Skin epidermis (tissue), 12 donors: ENCODE data around the gene SERF2.
"Not testable (repeated sequence)": the region's sequence is repeated elsewhere in the genome, so short reads cannot be mapped to it uniquely, and the experiment has no call there.

Source experiments
- H3K27ac ChIP-seq, 21 experiments: fragments of 200-600 bp; sonication (generic) in 11 of 21; one replicate each; pipeline ENCODE4 v1.5.0; 2020; ENCODE audit warnings: mild to moderate bottlenecking in 3 of 21, inconsistent platforms in 2 of 21, moderate library complexity in 2 of 21
- H3K4me3 ChIP-seq, 7 experiments: fragments of 200-600 bp; sonication (generic) in 2 of 7; one replicate each; pipeline ENCODE4 v1.5.0; 2020; ENCODE audit warnings: inconsistent platforms in 2 of 7, mild to moderate bottlenecking in 2 of 7, moderate library complexity in 1 of 7

The SERF2 gene

DNA sequence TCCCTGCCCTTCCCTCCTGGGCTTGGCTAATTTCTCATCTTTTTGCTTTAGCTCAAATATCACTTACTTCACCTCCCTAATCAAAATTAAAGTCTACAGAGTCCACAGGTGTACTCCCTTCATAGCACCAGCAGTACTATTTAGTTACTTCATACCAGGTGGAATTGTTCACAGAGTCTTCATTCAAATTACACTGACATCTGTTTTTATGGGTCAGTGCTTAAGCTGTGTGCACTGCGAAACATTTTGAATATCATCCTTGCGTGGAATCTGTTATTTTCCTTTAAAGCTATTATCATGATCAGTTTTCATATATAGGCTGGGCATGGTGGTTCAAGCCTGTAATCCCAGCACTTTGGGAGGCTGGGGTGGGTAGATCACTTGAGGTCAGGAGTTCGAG, 2.7 kb upstream of the SERF2 start:
- H3K4me3 ChIP-seq, result no peak overlapping the region
- H3K27ac ChIP-seq, result no peak overlapping the region

DNA sequence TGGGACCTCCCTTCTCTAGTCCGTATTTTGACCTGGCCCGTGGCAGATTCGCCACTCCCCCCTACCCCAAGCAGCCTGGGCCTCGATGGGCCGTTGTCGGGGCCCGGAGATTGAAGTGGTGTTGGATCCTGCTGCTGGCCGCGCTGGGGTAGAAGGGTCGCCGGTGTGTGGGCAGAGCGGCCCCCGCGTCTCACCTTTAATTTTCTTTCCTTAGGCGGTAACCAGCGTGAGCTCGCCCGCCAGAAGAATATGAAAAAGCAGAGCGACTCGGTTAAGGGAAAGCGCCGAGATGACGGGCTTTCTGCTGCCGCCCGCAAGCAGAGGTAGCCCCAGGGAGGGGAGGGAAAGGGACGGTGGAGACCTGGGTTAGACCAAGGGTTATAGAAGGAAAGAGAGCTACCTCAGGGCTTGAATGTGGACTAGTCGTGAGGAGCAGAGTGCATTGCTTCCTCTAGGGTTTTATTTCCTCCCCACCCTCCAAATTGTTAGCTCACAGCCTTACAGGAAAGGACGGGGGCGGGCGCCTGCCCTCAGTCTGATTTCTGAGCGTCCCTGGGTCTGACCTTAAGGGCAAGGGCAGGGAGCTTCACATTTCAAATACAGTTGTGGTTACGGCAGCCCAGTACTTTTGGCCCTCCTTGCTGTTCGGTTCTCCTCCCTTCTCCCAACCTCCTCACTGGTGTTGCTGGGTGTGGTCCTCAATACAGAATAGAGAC, 799 bp downstream of the SERF2 start:
- Histone ChIP-seq H3K27ac (peak overlapping the region; percentile 90 to 100 (median 98)), H3K4me3 (peak overlapping the region; percentile 76 to 97 (median 88))

DNA sequence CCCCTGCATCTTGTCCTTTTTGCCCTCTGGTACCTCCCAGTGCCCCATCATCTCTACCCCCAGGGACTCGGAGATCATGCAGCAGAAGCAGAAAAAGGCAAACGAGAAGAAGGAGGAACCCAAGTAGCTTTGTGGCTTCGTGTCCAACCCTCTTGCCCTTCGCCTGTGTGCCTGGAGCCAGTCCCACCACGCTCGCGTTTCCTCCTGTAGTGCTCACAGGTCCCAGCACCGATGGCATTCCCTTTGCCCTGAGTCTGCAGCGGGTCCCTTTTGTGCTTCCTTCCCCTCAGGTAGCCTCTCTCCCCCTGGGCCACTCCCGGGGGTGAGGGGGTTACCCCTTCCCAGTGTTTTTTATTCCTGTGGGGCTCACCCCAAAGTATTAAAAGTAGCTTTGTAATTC, 1.5 kb downstream of the SERF2 start:
- Histone ChIP-seq H3K4me3 (peak overlapping the region; percentile 76 to 97 (median 88)), H3K27ac (peak overlapping the region in 19 of 21 experiments; percentile 6 to 100 (median 98))

DNA sequence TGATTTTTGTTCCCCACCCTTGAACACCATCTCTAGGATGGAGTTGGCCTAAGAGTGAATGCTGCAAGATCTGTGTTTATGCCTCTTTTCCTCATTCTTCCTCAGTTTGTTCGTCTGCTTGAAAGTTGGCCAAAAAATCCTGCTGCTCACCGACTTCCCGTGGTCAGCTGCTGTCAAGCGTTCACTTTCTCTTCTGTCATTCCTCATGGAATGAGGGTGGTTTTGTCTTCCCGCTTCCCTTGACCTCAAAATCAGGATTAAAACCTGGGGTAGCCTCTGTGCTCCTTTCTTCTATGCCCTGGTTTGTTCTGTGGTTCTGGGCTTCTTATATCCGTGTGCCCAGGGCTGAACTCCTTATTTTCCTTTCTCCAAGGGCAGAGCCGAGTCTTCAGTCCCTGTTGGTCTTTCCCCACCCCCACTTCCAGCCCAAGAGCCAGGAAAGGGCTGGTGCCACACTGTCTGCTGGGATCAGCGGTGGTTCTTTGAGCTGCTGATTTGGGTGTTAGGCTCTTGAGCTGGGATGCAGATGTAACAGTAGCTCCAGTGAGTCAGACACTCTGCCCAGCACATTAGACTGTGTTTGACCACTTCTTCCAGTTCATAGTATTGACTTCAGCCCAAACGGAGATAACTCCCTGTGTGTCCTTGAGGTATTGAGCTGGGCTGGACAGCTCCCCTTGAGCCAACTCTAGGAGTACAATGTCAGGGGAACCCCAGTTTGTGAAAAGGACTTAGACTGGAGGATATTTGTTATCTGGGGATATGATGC, 2.3 kb downstream of the SERF2 start:
- Histone ChIP-seq H3K27ac (peak overlapping the region in 6 of 21 experiments; percentile 28 to 100 (median 98)), H3K4me3 (no peak overlapping the region)

DNA sequence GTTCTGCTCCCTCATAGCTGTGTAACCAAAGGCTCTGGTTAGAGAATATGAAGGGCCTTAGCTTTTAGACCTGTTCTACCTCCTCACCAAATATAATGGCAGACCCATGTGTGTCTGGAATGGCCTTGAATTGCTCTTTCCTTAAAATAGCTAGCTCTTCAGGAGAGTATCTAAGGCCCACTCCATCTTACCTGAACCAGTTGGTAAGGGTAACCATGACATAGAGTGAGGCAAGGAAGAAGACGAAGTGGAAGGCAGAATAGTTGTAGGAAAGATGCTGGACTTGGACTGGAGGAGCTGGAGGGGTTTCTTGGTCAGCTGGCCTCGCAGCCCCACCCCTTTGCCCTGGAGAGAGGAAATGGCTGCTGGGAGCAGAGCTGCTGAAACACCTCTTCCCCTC, 3.1 kb downstream of the SERF2 start:
- Histone ChIP-seq H3K27ac (peak overlapping the region in 3 of 21 experiments; percentile 16 to 100 (median 26)), H3K4me3 (no peak overlapping the region)

DNA sequence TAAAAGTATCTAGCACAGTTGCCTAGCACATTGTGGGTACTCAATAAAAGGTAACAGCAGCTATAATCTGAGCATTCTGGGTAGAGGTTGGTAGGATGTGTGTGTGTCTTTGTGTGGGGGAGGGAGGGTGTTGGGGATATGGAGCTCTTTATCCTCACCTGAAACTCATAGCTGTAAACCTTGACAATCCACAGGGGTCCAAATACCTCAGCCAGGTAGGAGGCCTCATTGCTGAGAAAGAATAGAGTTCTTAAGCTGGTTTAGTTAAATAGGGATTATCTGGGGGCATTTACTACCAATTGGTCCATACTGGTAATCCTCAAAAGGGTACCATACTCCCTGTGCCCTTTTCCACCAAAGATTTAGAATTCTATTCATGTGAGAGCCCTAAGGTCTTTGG, 3.9 kb downstream of the SERF2 start:
- H3K4me3 ChIP-seq, result no peak overlapping the region
- H3K27ac ChIP-seq, result no peak overlapping the region

DNA sequence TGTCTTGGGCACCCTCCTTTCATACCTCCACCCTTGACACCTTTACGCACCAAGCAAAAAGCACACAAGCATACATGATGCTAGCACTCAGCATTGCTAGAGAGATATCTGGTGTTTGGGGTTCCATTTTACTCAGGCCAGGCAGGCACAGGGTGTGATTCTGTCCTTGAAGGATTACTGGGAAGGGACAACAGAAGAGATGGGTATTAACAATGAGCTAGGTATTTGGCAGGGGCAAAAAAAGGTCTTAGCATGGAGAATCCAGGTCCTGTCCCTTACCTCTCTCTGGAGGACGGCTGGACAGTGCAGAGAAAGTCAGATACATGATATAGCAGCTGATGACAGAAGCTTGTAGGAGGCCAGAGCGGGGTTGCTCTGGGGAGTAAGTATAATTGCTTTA, 4.4 kb downstream of the SERF2 start:
- H3K4me3 ChIP-seq, result no peak overlapping the region
- no peak overlapping the region for H3K27ac ChIP-seq

DNA sequence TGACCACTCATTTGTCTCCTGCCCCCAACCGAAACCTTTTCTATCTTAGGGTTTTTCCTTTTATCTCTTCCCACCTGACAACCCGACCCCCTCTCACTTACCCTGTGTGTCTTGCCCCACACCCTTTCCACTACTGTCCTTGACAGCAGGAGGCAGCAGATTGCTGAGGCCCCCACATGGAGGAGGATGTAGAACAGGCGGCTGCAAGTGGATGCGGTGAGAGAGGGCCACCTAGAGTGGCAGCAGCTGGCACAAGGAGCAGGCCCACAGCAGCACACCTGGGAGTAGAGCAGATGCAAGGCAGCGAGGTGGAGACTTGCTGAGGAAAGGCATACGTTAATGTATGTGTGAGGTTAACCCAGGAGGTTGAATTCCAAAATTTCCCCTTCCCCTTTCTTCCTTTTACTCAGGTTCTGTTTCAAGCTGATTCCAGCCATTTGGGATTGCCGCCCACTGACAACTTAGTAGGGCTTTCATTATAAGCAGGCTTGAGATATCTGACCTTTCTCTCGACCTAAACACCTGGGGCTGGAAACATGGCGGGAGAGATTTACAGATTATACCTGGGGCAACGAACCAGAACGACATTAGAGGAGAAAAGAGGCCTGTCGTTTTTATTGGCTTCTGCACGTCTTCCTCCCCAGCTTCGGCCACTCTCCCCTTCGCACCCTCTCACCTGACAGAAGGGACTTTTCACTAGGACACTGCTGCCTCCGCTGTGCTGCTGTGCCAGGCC, 7.3 kb downstream of the SERF2 start:
- Histone ChIP-seq H3K4me3 (no peak overlapping the region), H3K27ac (peak overlapping the region in 19 of 21 experiments; percentile 31 to 95 (median 87))

DNA sequence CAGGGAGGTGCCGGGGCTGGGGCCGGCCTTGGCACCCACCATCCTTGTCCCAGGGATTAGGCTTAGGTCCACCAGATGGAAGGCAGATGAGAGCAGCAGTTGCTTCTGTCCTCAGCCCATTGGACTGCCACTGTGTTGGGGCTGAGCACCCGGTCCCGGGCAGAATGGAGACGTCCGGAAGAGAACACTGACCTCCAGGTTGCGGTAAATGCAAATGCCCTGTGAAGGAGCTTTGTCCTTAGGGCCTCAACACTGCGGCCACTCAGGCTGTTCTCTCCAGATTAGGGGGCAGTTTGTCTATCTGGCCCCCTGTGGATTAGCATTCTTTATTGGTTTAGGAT, 7.8 kb downstream of the SERF2 start, which contains the start of gene SERINC4:
TSS of gene SERINC4 (minus strand) at position 276 of the 341 bp plus-strand sequence. CDS start at position 42, 234 bp downstream.
- Histone ChIP-seq H3K27ac (peak within 1 kb of the TSS; percentile 70 to 95 (median 86)), H3K4me3 (peak within 1 kb of the TSS; percentile 65 to 97 (median 82))

DNA sequence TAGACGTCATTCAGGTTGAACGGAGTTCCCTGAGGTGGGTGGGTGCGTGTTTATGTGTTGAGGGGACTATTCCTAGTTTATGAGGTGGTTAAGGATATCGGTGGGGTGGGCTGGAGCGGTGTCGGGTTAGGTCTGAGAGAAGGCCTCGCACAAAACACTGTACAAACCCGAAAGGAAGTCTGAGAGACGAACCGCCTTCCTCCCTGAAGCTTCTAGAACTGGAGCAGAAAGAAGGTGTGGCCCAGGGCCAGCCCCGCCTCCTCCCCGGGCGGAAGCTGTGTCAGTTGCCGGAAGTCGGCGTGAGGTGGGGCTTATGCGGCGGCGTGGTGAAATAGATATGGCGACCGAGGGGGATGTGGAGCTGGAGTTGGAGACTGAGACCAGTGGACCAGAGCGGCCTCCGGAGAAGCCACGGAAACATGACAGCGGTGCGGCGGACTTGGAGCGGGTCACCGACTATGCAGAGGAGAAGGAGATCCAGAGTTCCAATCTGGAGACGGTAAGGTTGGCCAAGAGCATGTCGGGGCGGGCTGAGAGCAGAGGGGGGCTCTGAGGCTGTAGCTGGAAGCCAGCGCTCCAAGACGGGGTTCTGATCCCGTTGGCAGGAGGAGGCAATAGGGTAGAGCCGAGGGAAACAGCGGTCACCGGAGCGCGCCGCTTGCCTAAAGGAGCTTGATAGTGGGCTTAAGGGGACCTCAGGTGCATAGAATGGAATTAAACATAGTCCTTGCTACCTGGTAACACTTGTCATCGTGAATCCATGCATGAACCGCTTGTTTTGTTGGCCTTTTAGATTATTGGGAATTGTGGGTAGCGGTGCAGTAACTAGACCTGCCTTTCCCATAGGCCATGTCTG, 8.4 kb downstream of the SERF2 start, which contains the start of gene HYPK:
TSS of gene HYPK (plus strand) at position 314 of the 856 bp plus-strand sequence. CDS start at position 338, 24 bp downstream.
- Histone ChIP-seq H3K4me3 (peak within 1 kb of the TSS; percentile 65 to 97 (median 82)), H3K27ac (peak within 1 kb of the TSS; percentile 70 to 95 (median 86))

DNA sequence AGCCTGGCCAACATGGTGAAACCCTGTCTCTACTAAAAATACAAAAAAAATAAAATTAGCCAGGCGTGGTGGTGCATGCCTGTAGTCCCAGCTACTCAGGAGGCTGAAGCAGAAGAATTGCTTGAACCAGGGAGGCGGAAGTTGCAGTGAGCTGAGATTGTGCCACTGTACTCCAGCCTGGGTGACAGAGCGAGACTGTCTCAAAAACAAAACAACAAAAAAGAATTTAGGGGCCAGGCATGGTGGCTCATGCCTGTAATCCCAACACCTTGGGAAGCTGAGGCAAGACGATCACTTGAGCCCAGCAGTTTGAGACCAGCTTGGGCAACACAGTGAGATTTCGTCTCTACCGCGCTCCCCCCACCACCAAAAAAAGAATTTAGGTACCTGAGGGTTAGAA, 10.6 kb downstream of the SERF2 start:
- not testable (repeated sequence) for H3K4me3 ChIP-seq, H3K27ac ChIP-seq

DNA sequence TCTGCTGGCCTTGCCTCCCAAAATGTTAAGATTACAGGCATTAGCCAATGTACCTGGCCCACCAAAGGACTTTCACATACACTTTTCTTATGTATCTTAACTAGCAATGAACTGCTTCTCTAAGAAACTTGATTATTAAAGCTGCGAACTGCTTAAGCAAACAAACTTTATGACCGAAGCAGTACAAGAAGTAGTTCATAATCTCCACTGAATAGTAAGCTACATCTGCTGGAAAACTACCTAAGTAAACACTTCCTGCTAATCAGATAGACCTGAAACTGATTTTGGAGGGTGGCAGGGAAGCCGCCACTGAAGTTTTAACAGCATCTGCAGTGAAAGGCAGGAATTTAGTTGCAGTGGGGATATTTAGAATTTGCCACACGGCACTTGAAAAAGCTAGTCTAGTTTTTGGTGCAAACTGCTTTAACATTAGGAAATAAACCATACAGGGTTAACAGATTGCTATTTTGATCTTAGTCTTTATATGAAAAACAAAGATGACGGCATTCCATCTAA, 16.4 kb downstream of the SERF2 start:
- H3K27ac ChIP-seq, result peak overlapping the region in 1 of 21 experiments; percentile 12

DNA sequence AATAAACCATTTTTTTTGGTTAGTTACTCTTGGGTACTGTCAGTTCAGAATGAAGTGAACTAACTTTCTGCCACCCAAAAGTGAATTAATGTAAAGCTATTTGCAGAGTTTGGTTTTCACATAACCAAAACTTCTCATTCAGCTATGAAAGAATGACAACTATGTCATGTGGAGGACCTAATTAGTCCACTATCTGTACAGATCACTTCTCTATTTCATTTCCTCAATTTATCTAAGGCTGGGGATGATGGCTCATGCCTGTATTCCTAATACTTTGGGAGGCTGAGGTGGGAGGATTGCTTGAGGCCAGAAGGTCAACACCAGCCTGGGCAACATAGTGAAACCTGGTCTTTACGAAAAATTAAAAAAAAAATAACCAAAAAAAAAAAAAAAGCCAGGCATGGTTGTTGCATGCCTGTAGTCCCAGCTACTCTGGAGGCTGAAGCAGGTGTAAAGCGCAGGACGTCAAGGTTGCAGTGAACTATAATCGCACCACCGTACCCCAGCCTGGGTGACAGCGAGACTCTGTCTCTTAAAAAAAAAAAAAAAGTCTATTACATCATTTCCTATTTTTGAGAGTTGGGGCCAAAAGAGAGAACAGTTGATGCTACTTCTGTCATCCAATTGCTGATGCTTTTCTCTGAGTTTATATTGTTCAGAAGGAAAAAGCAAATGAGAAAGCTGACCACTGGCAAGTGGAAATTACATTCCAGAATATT, 17.0 kb downstream of the SERF2 start:
- Histone ChIP-seq H3K4me3 (no peak overlapping the region), H3K27ac (peak overlapping the region in 1 of 21 experiments; percentile 12)

More for the DNA sequence above, 16.4 kb downstream of the SERF2 start:
- H3K4me3 ChIP-seq, result no peak overlapping the region

DNA sequence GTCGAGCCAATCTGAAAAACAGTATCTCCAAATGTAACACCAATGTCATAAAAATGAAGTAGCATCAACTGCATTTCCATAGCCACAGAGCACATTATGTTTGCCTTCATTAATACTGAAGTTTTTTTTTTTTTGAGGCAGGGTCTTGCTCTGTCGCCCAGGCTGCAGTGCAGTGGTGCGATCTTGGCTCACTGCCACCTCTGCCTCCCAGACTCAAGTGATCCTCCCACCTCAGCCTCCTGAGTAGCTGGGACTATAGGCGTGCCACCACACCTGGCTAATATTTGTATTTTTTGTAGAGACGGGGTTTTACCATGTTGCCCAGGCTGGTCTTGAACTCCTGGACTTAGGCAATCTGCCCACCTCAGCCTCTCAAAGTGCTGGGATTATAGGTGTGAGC, 22.9 kb downstream of the SERF2 start:
- not testable (repeated sequence) for H3K4me3 ChIP-seq, H3K27ac ChIP-seq

DNA sequence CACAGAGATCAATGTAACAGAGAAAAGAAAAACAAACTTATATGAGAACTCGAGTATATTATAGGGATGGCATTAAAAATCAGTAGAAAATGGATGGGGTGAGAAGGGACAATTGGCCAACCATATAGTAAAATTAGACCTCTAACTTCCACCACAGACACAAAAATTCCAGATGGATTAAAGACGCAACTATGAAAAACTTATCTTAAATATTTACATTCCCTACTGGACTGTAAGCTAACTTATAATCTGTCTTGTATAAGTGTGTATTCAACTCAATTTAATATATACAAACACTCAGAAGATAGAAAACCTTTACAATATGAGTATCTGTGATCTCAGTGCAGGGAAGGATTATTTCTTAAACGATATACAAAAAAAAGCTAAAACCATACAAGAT, 29.4 kb downstream of the SERF2 start:
- no peak overlapping the region for H3K27ac ChIP-seq
- no peak overlapping the region for H3K4me3 ChIP-seq

DNA sequence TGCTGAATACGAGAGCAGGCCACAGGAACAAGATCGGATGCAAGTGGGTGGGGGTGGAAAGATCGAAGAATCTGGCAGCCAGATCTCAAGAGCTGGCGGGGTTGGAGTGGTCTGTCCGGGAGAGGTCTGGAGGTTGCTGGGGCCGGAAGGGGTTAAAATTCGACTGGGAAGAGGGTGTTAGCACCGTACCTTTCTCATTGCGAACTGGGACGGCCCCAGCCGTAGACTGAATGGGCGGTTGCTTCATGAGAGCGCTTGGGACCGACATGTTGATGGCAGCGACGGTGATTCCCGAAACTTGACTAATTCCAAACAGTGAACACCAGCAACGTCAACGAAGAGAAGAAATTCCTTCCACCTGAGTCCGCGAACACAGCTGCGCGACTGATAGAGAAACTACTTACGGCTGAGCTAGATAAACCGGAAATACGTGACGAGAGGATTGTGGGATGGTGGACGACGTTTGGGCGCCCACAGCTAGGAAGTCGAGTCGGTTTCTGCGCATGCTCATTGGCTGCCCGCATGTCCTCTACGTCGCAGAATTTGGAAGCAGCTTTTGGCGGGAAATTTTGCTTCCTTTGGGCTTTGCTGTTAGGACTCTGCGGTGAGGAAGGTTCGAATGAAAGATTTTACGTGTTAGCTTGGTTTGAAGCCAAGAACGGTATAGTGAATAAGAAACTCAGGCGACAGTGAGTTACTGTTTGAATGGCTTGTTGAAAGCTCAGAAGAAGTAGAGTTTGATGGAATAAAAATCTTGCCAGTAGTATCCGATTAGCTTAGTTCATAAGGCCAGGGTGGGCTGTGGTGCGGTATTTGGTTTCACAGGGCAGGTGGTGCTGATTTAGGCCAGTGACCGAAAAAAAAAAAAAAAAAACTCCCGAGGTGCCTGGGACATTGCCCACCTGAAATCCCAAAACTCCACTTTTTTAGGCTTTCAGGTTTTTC, 32.5 kb downstream of the SERF2 start, which contains the start of gene MFAP1:
TSS of gene MFAP1 (minus strand) at position 389 of the 945 bp plus-strand sequence. CDS start at position 268, 121 bp downstream.
- H3K4me3 ChIP-seq, result peak within 1 kb of the TSS; percentile 58 to 80 (median 73)
- H3K27ac ChIP-seq, result peak within 1 kb of the TSS; percentile 67 to 96 (median 90)

DNA sequence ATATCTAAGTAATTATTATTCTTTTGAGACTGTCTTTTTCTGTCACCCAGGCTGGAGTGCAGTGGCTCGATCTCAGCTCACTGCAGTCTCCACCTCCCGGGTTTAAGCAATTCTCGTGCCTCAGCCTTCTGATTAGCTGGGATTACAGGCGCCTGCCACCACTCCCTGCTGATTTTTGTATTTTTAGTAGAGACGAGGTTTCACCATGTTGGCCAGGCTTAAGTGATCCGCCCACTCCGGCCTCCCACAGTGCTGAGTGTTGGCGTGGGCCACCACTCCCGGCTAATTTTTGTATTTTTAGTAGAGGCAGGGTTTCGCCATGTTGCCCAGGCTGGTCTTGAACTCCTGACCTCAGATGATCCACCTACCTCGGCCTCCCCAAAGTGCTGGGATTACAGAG, 33.2 kb downstream of the SERF2 start:
- not testable (repeated sequence) for H3K4me3 ChIP-seq, H3K27ac ChIP-seq
